Measurements from ENCODE around the gene KRT7.

Gene KRT7

GRCh38 chr12:52243856-52244614 is 11.0 kb downstream of the KRT7 start:
- Histone ChIP-seq H3K36me3 (no peaks in the 10 kb centered on the region), H3K4me3 (peak overlapping the region in 1 of 10 experiments; percentile 21; a peak in 1 of 20 replicates), H3K27me3 (peaks cover 0 to 3% (median 0%) of the 10 kb centered on the region in 11 experiments; a peak in 2 of 22 replicates), H3K4me1 (peaks cover 28 to 45% (median 37%) of the 10 kb centered on the region in 10 experiments), H3K27ac (peak overlapping the region; percentile 65 to 94 (median 83)), H3K9ac (peak overlapping the region; percentile 55 to 77 (median 67); a peak in 21 of 22 replicates), H3K4me2 (peak overlapping the region; percentile 69 to 94 (median 87)), H4K20me1 (no peaks in the 10 kb centered on the region), H3K9me3 (replicated peaks in 1 of 11) (no peaks in the 10 kb centered on the region)
- no peak for TF ChIP-seq Cebpa-rat (IDR thresholded peaks at IDR 0.05)

- H3K36me3 ChIP-seq, result no peaks in the 10 kb centered on the region
- H3K4me2 ChIP-seq, result peak overlapping the region; percentile 69 to 94 (median 87)
- H3K4me3 ChIP-seq, result peak overlapping the region in 1 of 10 experiments; percentile 21; a peak in 1 of 20 replicates
- peaks cover 0 to 9% (median 4%) of the 10 kb centered on the region in 11 experiments; a peak in 18 of 22 replicates for H3K27me3 ChIP-seq
- peak overlapping the region; percentile 65 to 94 (median 83) for H3K27ac ChIP-seq
- TF ChIP-seq Cebpa-rat (IDR thresholded peaks at IDR 0.05), result no peak
- no peaks in the 10 kb centered on the region for H3K9me3 ChIP-seq (replicated peaks in 1 of 11)
- no peaks in the 10 kb centered on the region for H4K20me1 ChIP-seq
- H3K9ac ChIP-seq, result peak overlapping the region; percentile 55 to 77 (median 67); a peak in 20 of 22 replicates
- peaks cover 30 to 51% (median 38%) of the 10 kb centered on the region in 10 experiments for H3K4me1 ChIP-seq
Observed at GRCh38 chr12:52244615-52244994, 11.6 kb downstream of the KRT7 start.

GRCh38 chr12:52245259-52245961 is 12.4 kb downstream of the KRT7 start:
- TF ChIP-seq Cebpa-rat (IDR thresholded peaks at IDR 0.05), result no peak
- no peak overlapping the region for H3K9ac ChIP-seq
- no peaks in the 10 kb centered on the region for H3K36me3 ChIP-seq
- peak overlapping the region; percentile 16 to 94 (median 51); a peak in 19 of 22 replicates for H3K4me2 ChIP-seq
- H4K20me1 ChIP-seq, result no peaks in the 10 kb centered on the region
- H3K9me3 ChIP-seq (replicated peaks in 1 of 11), result no peaks in the 10 kb centered on the region
- peaks cover 7 to 17% (median 12%) of the 10 kb centered on the region in 11 experiments; a peak in 21 of 22 replicates for H3K27me3 ChIP-seq
- H3K4me3 ChIP-seq, result no peak overlapping the region
- peak overlapping the region in 3 of 11 experiments; percentile 6 to 34 (median 29); a peak in 3 of 22 replicates for H3K27ac ChIP-seq
- peaks cover 33 to 59% (median 39%) of the 10 kb centered on the region in 10 experiments for H3K4me1 ChIP-seq

GRCh38 chr12:52245962-52246569 is 13.0 kb downstream of the KRT7 start:
- Histone ChIP-seq H3K9ac (no peak overlapping the region), H3K27me3 (peaks cover 10 to 21% (median 16%) of the 10 kb centered on the region in 11 experiments; a peak in 21 of 22 replicates), H3K4me3 (no peak overlapping the region), H3K9me3 (replicated peaks in 1 of 11) (no peaks in the 10 kb centered on the region), H4K20me1 (no peaks in the 10 kb centered on the region), H3K4me2 (peak overlapping the region; percentile 2 to 91 (median 30); a peak in 11 of 22 replicates), H3K27ac (no peak overlapping the region), H3K4me1 (peaks cover 33 to 58% (median 39%) of the 10 kb centered on the region in 10 experiments), H3K36me3 (no peaks in the 10 kb centered on the region)
- TF ChIP-seq Cebpa-rat (IDR thresholded peaks at IDR 0.05), result no peak

- Histone ChIP-seq H3K9me3 (replicated peaks in 1 of 11) (no peaks in the 10 kb centered on the region), H3K4me1 (peaks cover 34 to 62% (median 47%) of the 10 kb centered on the region in 10 experiments), H3K9ac (no peak overlapping the region), H3K27me3 (peaks cover 10 to 21% (median 16%) of the 10 kb centered on the region in 11 experiments; a peak in 21 of 22 replicates), H3K4me2 (0 out of 22 replicates have a peak overlapping the region, but pooled peaks of 6 of the 11 experiments have one; percentile 2 to 91 (median 20)), H3K4me3 (no peak overlapping the region), H4K20me1 (no peaks in the 10 kb centered on the region), H3K27ac (no peak overlapping the region), H3K36me3 (no peaks in the 10 kb centered on the region)
- TF ChIP-seq Cebpa-rat (IDR thresholded peaks at IDR 0.05), result no peak
Observed at GRCh38 chr12:52246720-52247621, 13.9 kb downstream of the KRT7 start.

DNA sequence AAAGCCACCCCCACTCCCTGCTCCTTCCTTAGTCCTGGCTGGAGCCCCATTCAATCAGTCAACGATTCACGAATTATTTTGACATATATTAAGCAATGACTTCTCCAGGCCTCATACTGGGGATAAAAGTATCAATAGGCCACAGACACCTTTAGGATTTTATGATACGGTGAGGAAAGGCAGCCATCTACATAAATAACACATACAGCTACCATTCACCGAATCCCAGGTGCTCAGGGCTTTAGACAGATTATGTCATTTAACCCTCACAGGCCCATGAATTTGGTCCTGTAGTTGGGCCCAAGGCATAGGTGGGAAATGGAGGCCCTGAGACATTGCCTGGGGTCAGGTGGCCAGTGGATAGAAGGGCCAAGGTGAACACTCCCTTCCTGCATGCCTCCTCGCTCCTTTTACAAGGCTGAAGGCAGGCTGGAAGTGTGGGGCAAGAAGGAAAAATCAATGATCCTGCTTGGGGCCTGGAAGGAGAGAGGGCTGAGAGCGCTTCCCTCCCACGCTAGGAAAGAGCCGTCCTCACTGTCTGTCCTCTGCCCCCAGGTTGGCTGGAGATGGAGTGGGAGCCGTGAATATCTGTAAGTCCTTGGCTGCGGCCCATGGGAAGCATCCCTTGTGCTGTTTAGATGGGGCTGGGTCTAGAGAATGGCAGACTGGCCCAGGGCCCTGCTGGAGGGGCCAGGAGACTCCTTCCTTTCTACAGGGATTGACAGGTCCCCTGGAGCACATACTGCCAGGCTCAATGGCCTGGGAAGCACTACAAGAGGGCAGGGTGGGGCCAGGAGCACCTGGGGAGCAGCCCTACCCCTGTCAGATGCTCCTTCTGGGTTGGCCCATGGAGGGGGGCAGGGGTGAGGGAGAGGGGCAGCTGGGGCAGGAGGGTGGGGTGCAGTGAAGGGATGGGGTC is 14.8 kb downstream of the KRT7 start:
- H3K4me1 ChIP-seq, result peaks cover 33 to 60% (median 49%) of the 10 kb centered on the region in 10 experiments
- H3K27ac ChIP-seq, result no peak overlapping the region
- no peaks in the 10 kb centered on the region for H3K36me3 ChIP-seq
- no peaks in the 10 kb centered on the region for H4K20me1 ChIP-seq
- no peak overlapping the region for H3K4me3 ChIP-seq
- H3K9ac ChIP-seq, result no peak overlapping the region
- no peak for TF ChIP-seq Cebpa-rat (IDR thresholded peaks at IDR 0.05)
- H3K27me3 ChIP-seq, result peaks cover 10 to 21% (median 16%) of the 10 kb centered on the region in 11 experiments; a peak in 21 of 22 replicates
- H3K9me3 ChIP-seq (replicated peaks in 1 of 11), result no peaks in the 10 kb centered on the region
- no peak overlapping the region for H3K4me2 ChIP-seq
